Measurements from ENCODE around the gene INTS14. TPM values are rescaled to one million over a fixed set of nuclear protein-coding genes. Genes with fewer than 3 reads are reported as not detected.

The INTS14 gene
- total RNA-seq, 1 experiment from 2014 or later, result 23.8 TPM

- H3K79me2 ChIP-seq (ENCODE audit: low read length), result no peaks in the 10 kb centered on the region
- no peak overlapping the region for H3K4me2 ChIP-seq (ENCODE audit: low read length)
- no peaks in the 10 kb centered on the region for H3K27me3 ChIP-seq (ENCODE audit: low read length)
- H3K9me2 ChIP-seq (replicated peaks; ENCODE audit: low read length), result no peaks in the 10 kb centered on the region
- no TSS peak for BruUV-seq (replicated peaks)
- POLR2A ChIA-PET (ENCODE audit: unreplicated experiment), result no interaction called here
- no peak overlapping the region for H2AFZ ChIP-seq (ENCODE audit: low read length)
- ATAC-seq (peak; percentile 43), DNase-seq (no peak)
- 0 out of 2 replicates have a peak overlapping the region, but pooled peaks have one; percentile 13 for H3K27ac ChIP-seq (ENCODE audit: low read length)
- no peak overlapping the region for H3K9ac ChIP-seq (ENCODE audit: low read length)
- intact Hi-C loops (cut with micrococcal nuclease), result loop anchor here (5.0 kb wide), 1 partner anchor 47 kb away; the partner anchor contains the start of gene HACD3
- TF ChIP-seq EZH2phosphoT487 (IDR thresholded peaks at IDR 0.05; ENCODE audit: borderline replicate concordance, low read length) (no peak), CTCF (conservative IDR thresholded peaks at IDR 0.05; ENCODE audit: low read depth, low read length) (no peak), EZH2 (IDR thresholded peaks at IDR 0.05; ENCODE audit: low read length, unreplicated experiment) (no peak)
- H3F3A ChIP-seq (ENCODE audit: low read length, unreplicated experiment), result no peaks in the 10 kb centered on the region
- H3K36me3 ChIP-seq (ENCODE audit: low read depth, low read length), result peaks cover 25% of the 10 kb centered on the region
- peaks cover 26% of the 10 kb centered on the region for H3K4me1 ChIP-seq (ENCODE audit: insufficient read depth, low read length)
- H4K20me1 ChIP-seq (ENCODE audit: low read length), result no peaks in the 10 kb centered on the region
- CTCF ChIA-PET, result interaction anchor here (0.6 kb wide), 1 partner anchor 293 kb away, joined by 5 read pairs; no protein-coding TSS in a partner anchor
- H3K9me3 ChIP-seq (ENCODE audit: low read length), result no peaks in the 10 kb centered on the region
- no peak overlapping the region for H3K4me3 ChIP-seq (ENCODE audit: low read length)
Observed at GRCh38 chr15:65579762-65580161, 31.2 kb downstream of the INTS14 start.

GRCh38 chr15:65578904-65579728 is 31.8 kb downstream of the INTS14 start:
- Histone ChIP-seq H4K20me1 (ENCODE audit: low read length) (no peaks in the 10 kb centered on the region), H3K27ac (ENCODE audit: low read length) (no peak overlapping the region), H3F3A (ENCODE audit: low read length, unreplicated experiment) (no peaks in the 10 kb centered on the region), H3K9ac (ENCODE audit: low read length) (no peak overlapping the region), H3K27me3 (ENCODE audit: low read length) (no peaks in the 10 kb centered on the region), H3K4me3 (ENCODE audit: low read length) (no peak overlapping the region), H3K9me2 (replicated peaks; ENCODE audit: low read length) (no peaks in the 10 kb centered on the region), H3K9me3 (ENCODE audit: low read length) (no peaks in the 10 kb centered on the region), H3K4me1 (ENCODE audit: insufficient read depth, low read length) (peaks cover 26% of the 10 kb centered on the region), H3K79me2 (ENCODE audit: low read length) (no peaks in the 10 kb centered on the region), H3K36me3 (ENCODE audit: low read depth, low read length) (peaks cover 23% of the 10 kb centered on the region), H3K4me2 (ENCODE audit: low read length) (no peak overlapping the region), H2AFZ (ENCODE audit: low read length) (no peak overlapping the region)
- ChIA-PET CTCF (interaction anchor here (0.6 kb wide), 1 partner anchor 292 kb away, joined by 5 read pairs; no protein-coding TSS in a partner anchor), POLR2A (ENCODE audit: unreplicated experiment) (no interaction called here)
- no peak for DNase-seq
- intact Hi-C loops (cut with micrococcal nuclease), result loop anchor here (5.0 kb wide), 1 partner anchor 47 kb away; the partner anchor contains the start of gene HACD3
- no peak for ATAC-seq
- no TSS peak for BruUV-seq (replicated peaks)
- no peak for TF ChIP-seq EZH2 (IDR thresholded peaks at IDR 0.05; ENCODE audit: low read length, unreplicated experiment)

- Histone ChIP-seq H3K9me3 (ENCODE audit: low read length) (no peaks in the 10 kb centered on the region), H3K9ac (ENCODE audit: low read length) (no peak overlapping the region), H3K27me3 (ENCODE audit: low read length) (no peaks in the 10 kb centered on the region), H3K4me1 (ENCODE audit: insufficient read depth, low read length) (peaks cover 26% of the 10 kb centered on the region), H3K4me3 (ENCODE audit: low read length) (no peak overlapping the region), H3K79me2 (ENCODE audit: low read length) (no peaks in the 10 kb centered on the region), H3F3A (ENCODE audit: low read length, unreplicated experiment) (no peaks in the 10 kb centered on the region), H4K20me1 (ENCODE audit: low read length) (no peaks in the 10 kb centered on the region), H3K9me2 (replicated peaks; ENCODE audit: low read length) (no peaks in the 10 kb centered on the region), H3K4me2 (ENCODE audit: low read length) (no peak overlapping the region), H2AFZ (ENCODE audit: low read length) (no peak overlapping the region), H3K27ac (ENCODE audit: low read length) (no peak overlapping the region), H3K36me3 (ENCODE audit: low read depth, low read length) (peaks cover 26% of the 10 kb centered on the region)
- no peak for TF ChIP-seq CTCF (conservative IDR thresholded peaks at IDR 0.05; ENCODE audit: low read depth, low read length)
- TF ChIP-seq EZH2 (IDR thresholded peaks at IDR 0.05; ENCODE audit: low read length, unreplicated experiment), result no peak
- no peak for TF ChIP-seq EZH2phosphoT487 (IDR thresholded peaks at IDR 0.05; ENCODE audit: borderline replicate concordance, low read length)
- no peak for DNase-seq
- ChIA-PET CTCF (no interaction called here), POLR2A (ENCODE audit: unreplicated experiment) (no interaction called here)
- TSS peak; percentile 46 for BruUV-seq (replicated peaks)
- ATAC-seq, result no peak
- intact Hi-C loops (cut with micrococcal nuclease), result loop anchor here (5.0 kb wide), 1 partner anchor 45 kb away; the partner anchor contains the start of gene HACD3
Observed at GRCh38 chr15:65577129-65577996, 33.6 kb downstream of the INTS14 start.

All from PC-3 (cell line).